ENCODE results near the gene PRPH2.
A peak's percentile ranks its signal among the peaks of the same experiment; 100 is the strongest.
"Not testable (repeated sequence)": the region's sequence is repeated elsewhere in the genome, so short reads cannot be mapped to it uniquely, and the experiment has no call there.

PRPH2 gene

GRCh38 chr6:42726485-42727086 is 4.2 kb upstream of the PRPH2 start:
- DNase-seq (ENCODE audit: insufficient read length, low spot score) (peak; percentile 56), FAIRE-seq (peak; percentile 62)
- no peak for TF ChIP-seq POLR2A (IDR thresholded peaks at IDR 0.05; ENCODE audit: low read depth, low read length)

- FAIRE-seq: no peak
- no peak for DNase-seq (ENCODE audit: insufficient read length, low spot score)
- no peak for TF ChIP-seq POLR2A (IDR thresholded peaks at IDR 0.05; ENCODE audit: low read depth, low read length)
Measured at GRCh38 chr6:42726026-42726425, 3.6 kb upstream of the PRPH2 start.

GRCh38 chr6:42724825-42725224 is 2.4 kb upstream of the PRPH2 start:
- DNase-seq (ENCODE audit: insufficient read length, low spot score): no peak
- no peak for TF ChIP-seq POLR2A (IDR thresholded peaks at IDR 0.05; ENCODE audit: low read depth, low read length)
- FAIRE-seq: no peak

GRCh38 chr6:42720739-42721138 is 1.7 kb downstream of the PRPH2 start:
- FAIRE-seq (no peak), DNase-seq (ENCODE audit: insufficient read length, low spot score) (peak; percentile 26)
- no peak for TF ChIP-seq POLR2A (IDR thresholded peaks at IDR 0.05; ENCODE audit: low read depth, low read length)

- peak; percentile 42 for DNase-seq (ENCODE audit: insufficient read length, low spot score)
- TF ChIP-seq POLR2A (IDR thresholded peaks at IDR 0.05; ENCODE audit: low read depth, low read length): no peak
- FAIRE-seq: no peak
Measured at GRCh38 chr6:42715871-42716270, 6.5 kb downstream of the PRPH2 start.

GRCh38 chr6:42714098-42714761 is 8.2 kb downstream of the PRPH2 start:
- no peak for TF ChIP-seq POLR2A (IDR thresholded peaks at IDR 0.05; ENCODE audit: low read depth, low read length)
- DNase-seq (ENCODE audit: insufficient read length, low spot score) (no peak), FAIRE-seq (no peak)

GRCh38 chr6:42711930-42712329 is 10.5 kb downstream of the PRPH2 start:
- no peak for TF ChIP-seq POLR2A (IDR thresholded peaks at IDR 0.05; ENCODE audit: low read depth, low read length)
- no peak for FAIRE-seq
- DNase-seq (ENCODE audit: insufficient read length, low spot score): no peak

- no peak for DNase-seq (ENCODE audit: insufficient read length, low spot score)
Measured at GRCh38 chr6:42710316-42710715, 12.1 kb downstream of the PRPH2 start.

GRCh38 chr6:42709871-42710270 is 12.5 kb downstream of the PRPH2 start:
- DNase-seq (ENCODE audit: insufficient read length, low spot score) (no peak), FAIRE-seq (no peak)
- no peak for TF ChIP-seq POLR2A (IDR thresholded peaks at IDR 0.05; ENCODE audit: low read depth, low read length)

More at GRCh38 chr6:42710316-42710715, 12.1 kb downstream of the PRPH2 start:
- TF ChIP-seq POLR2A (IDR thresholded peaks at IDR 0.05; ENCODE audit: low read depth, low read length): no peak
- FAIRE-seq: no peak

- DNase-seq (ENCODE audit: insufficient read length, low spot score) (no peak), FAIRE-seq (no peak)
- TF ChIP-seq POLR2A (IDR thresholded peaks at IDR 0.05; ENCODE audit: low read depth, low read length): no peak
Measured at GRCh38 chr6:42708096-42708495, 14.3 kb downstream of the PRPH2 start.

GRCh38 chr6:42707595-42707994 is 14.8 kb downstream of the PRPH2 start:
- no peak for FAIRE-seq
- TF ChIP-seq POLR2A (IDR thresholded peaks at IDR 0.05; ENCODE audit: low read depth, low read length): no peak
- no peak for DNase-seq (ENCODE audit: insufficient read length, low spot score)

- DNase-seq (ENCODE audit: insufficient read length, low spot score) (no peak), FAIRE-seq (no peak)
- TF ChIP-seq POLR2A (IDR thresholded peaks at IDR 0.05; ENCODE audit: low read depth, low read length): no peak
Measured at GRCh38 chr6:42704937-42705374, 17.4 kb downstream of the PRPH2 start.

GRCh38 chr6:42704251-42704936 is 18.0 kb downstream of the PRPH2 start:
- no peak for FAIRE-seq
- TF ChIP-seq POLR2A (IDR thresholded peaks at IDR 0.05; ENCODE audit: low read depth, low read length): no peak
- DNase-seq (ENCODE audit: insufficient read length, low spot score): no peak

- not testable (repeated sequence) for FAIRE-seq; DNase-seq (ENCODE audit: insufficient read length, low spot score)
Measured at GRCh38 chr6:42702786-42703185, 19.6 kb downstream of the PRPH2 start.

GRCh38 chr6:42702200-42702599 is 20.2 kb downstream of the PRPH2 start:
- FAIRE-seq (peak; percentile 11), DNase-seq (ENCODE audit: insufficient read length, low spot score) (peak; percentile 50)
- TF ChIP-seq POLR2A (IDR thresholded peaks at IDR 0.05; ENCODE audit: low read depth, low read length): no peak

Measured in H54 (cell line).